HG03342 (cell line): ENCODE data around the gene SAA2.
"Not testable (repeated sequence)": the region's sequence is repeated elsewhere in the genome, so short reads cannot be mapped to it uniquely, and the experiment has no call there.

Experiments used
- ATAC-seq: cut with Tn5 transposase; IDR thresholded peaks from one replicate; pipeline ENCODE4 v1.9.1; 2021; ENCODE audit warnings: mild to moderate bottlenecking, moderate library complexity; ENCODE audit not compliant: unreplicated experiment

SAA2 gene

GRCh38 chr11:18248561-18248960 is at the start of gene SAA2:
Gene SAA2, minus strand, starts transcription at chr11:18248668. Its CDS starts 657 bp downstream, at chr11:18248011.
- ATAC-seq: no peak

DNA sequence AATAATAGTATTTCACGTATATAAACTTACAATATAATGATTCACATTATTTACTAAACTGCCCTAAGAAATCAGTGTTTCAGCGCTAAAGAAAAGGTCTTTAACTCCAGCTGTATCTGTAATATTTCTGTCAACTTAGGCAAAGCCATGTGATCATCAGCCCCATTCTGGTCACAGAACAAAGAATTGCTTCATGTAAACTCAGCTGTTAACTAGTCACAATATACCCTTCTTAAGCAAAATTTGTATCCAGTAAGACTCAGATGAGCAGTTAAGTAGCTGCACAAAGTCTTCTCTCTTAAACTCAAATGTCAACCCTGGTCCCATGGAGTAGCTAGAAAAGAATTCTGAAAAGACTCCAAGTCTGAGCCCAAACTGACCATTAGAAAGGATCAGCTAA is 46.8 kb upstream of the SAA2 start:
- ATAC-seq: no peak

DNA sequence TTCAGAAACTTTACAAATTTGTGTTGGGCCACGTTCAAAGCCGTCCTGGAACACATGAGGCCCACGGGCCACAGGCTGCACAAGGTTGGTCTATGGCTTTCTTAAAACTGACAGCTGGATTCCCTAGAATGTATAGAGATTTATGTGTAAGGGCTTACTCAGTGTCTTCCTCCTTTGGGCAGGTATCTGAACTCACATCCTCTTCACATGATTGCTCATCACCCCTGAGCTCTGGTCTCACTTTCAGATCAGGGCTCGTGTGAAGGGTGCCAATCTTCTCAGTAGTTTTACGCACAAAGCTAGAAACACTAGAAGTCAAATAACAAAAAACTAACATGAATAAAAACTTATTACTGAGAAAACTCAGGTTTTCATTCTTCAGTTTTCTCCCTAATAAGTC is 46.4 kb upstream of the SAA2 start:
- ATAC-seq: no peak

GRCh38 chr11:18288911-18289310 is 40.4 kb upstream of the SAA2 start:
- ATAC-seq: no peak

DNA sequence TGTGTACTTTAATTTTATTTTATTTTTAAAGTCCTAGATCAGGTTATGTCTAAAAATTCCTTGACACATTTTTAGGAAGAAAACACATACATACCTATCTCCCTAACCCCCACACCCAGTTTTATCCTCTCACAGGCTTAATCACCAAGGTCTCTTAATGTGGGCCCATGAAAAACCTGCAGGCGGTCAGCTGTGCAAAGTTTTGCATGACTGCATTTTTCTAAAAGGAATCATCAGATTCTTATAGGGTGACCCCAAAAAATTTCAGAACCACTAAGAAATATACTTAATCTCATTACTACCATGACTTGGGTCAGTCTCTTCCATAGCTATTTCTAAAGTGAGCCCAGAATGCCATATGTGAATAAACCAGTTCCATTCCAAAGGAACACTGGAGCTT is 37.4 kb upstream of the SAA2 start:
- no peak for ATAC-seq

DNA sequence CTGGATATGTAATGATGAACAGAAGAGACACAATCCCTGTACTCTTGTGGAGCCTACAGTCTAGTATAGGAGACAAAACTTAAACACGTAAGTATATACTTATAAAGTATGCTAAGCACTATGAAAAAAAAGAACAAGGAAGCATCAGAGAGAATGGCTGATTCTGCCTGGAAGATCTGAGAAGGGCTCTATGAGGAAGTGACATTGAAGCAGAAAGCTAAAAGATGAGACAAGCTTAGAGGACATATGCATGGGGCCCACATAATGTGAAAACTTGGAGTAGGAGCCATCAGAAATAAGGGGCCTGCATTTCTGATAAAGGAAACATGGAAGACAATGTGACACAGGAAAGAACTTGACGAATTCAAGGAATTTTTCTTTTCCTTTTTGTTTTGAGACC is 34.2 kb upstream of the SAA2 start:
- no peak for ATAC-seq

- peak; percentile 84 for ATAC-seq
Observed at GRCh38 chr11:18280438-18281045, 32.1 kb upstream of the SAA2 start.

DNA sequence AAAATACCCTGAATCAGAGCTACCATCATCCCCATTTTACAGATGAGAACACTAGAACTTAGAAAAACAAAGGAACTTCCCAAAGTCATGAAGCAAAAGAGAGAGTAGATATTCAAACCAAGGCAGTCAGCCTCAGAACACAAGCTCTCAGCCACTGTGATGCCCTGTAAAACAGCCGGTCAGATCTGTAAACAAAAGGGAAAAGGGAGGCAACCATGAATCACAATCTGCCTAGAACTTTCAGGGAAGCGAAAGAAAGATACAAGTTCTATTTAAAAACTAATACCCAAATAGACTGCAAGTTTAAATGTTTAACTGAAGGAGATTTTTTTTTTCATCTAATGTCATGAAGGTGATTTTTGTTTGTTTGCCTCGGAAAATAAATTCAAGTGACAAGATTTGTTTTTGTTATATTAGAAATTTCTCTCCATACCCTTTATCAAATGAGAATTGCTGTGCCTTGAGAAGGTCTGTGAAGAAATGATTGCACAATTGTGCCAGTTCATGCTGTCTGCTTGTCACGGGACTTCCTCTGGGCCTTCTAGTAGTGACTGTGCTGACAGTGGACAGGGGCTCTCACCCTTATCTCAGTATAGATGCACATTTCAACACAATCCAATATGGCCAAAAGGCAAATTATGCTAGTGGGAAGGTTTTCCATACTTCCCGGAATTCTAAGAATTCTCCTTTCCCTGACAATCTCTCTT is 29.2 kb upstream of the SAA2 start:
- no peak for ATAC-seq

GRCh38 chr11:18271206-18271605 is 22.7 kb upstream of the SAA2 start:
- ATAC-seq: no peak

GRCh38 chr11:18270102-18270501 is 21.6 kb upstream of the SAA2 start:
- no peak for ATAC-seq

- ATAC-seq: not testable (repeated sequence)
Observed at GRCh38 chr11:18269252-18269651, 20.8 kb upstream of the SAA2 start.

GRCh38 chr11:18267335-18268133 is 19.1 kb upstream of the SAA2 start:
- ATAC-seq: peak; percentile 64

- ATAC-seq: no peak
Observed at GRCh38 chr11:18265949-18266348, 17.5 kb upstream of the SAA2 start, which contains the start of gene SAA1. Gene SAA1, plus strand, starts transcription at chr11:18266264. Its CDS starts 624 bp downstream, at chr11:18266888.

GRCh38 chr11:18264677-18265555 is 16.4 kb upstream of the SAA2 start:
- ATAC-seq: no peak

DNA sequence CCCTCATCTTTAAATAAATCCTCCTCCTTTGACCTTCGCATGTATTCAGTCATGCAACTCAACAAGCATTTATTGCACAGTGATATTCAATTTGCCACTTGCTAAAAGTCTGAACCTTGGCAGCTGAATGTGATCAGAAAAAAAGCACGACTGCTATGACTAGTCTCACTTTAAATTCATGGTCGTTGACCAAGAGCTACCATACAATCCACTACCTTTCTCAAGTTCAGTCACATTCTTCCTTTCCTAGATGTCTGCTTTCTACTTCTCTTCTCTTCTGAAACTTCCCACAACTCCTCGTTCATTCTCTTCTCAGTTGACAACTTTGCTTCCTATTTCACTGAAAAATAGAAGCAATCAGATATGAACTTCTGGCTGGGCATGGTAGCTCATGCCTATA is 15.6 kb upstream of the SAA2 start:
- ATAC-seq: no peak

DNA sequence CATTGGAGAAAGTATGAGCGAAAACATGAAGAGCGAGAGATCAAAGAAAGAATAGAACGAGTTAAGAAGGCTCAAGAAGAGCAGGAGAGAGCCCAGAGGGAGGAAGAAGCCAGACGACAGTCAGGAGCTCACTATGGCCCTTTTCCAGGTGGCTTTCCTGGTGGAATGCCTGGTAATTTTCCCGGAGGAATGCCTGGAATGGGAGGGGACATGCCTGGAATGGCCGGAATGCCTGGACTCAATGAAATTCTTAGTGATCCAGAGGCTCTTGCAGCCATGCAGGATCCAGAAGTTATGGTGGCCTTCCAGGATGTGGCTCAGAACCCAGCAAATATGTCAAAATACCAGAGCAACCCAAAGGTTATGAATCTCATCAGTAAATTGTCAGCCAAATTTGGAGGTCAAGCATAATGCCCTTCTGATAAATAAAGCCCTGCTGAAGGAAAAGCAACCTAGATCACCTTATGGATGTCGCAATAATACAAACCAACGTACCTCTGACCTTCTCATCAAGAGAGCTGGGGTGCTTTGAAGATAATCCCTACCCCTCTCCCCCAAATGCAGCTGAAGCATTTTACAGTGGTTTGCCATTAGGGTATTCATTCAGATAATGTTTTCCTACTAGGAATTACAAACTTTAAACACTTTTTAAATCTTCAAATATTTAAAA is 14.3 kb upstream of the SAA2 start:
- ATAC-seq: not testable (repeated sequence)

DNA sequence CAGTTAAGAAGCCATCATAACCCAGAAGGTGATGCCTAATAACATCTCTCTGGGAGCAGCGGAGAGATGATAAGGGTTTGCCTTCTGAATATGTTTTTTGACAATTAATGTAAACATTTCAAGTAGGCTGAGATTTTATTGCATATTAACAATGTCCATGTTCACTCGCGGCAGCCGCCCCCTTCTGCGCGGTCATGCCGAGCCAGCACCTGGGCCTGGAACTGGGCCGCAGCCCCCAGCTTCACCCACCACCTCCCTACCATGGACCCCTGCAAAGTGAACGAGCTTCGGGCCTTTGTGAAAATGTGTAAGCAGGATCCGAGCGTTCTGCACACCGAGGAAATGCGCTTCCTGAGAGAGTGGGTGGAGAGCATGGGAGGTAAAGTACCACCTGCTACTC is 13.3 kb upstream of the SAA2 start:
- no peak for ATAC-seq

DNA sequence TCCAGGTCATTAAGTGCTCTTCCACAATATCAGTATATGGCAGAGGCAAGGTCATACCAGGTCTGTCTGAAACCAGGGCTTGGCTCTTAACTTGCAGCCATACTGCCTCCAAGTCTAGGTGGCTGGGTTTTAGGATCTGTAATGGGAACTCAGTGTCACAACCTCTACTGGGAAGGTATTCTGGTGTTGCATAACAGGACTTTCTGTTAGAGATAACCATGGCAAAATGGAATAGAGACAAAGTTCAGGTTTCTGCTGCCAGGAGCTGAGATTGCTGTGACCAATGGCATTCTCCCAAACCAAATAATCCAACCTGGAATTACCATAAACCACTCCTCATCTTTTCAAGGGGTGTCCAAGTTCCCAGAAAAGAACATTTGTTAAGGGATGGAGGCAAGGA is 10.8 kb upstream of the SAA2 start:
- no peak for ATAC-seq

- no peak for ATAC-seq
Observed at GRCh38 chr11:18254781-18255361, 6.4 kb upstream of the SAA2 start.

GRCh38 chr11:18253778-18254338 is 5.4 kb upstream of the SAA2 start:
- ATAC-seq: no peak
